Osteocyte (in vitro differentiated cells): ENCODE results near the gene CSMD2. TPM values are rescaled to one million over a fixed set of nuclear protein-coding genes. Genes with fewer than 3 reads are reported as not detected.

ENCODE experiments used
- DNase-seq: peaks from one replicate; pipeline ENCODE4 v3.0.0; 2021; ENCODE audit warnings: mixed read lengths; ENCODE audit not compliant: unreplicated experiment; ENCODE audit errors: extremely low spot score
- H3K27ac Mint-ChIP-seq: one replicate; pipeline ENCODE4 v1.8.0; 2021; ENCODE audit warnings: mild to moderate bottlenecking, mixed read lengths; ENCODE audit not compliant: unreplicated experiment
- H3K27me3 Mint-ChIP-seq: one replicate; pipeline ENCODE4 v1.8.0; 2021; ENCODE audit warnings: mixed read lengths; ENCODE audit not compliant: unreplicated experiment
- H3K36me3 Mint-ChIP-seq: one replicate; pipeline ENCODE4 v1.8.0; 2021; ENCODE audit warnings: mixed read lengths; ENCODE audit not compliant: unreplicated experiment
- H3K4me1 Mint-ChIP-seq: one replicate; pipeline ENCODE4 v1.8.0; 2021; ENCODE audit warnings: mixed read lengths; ENCODE audit not compliant: unreplicated experiment
- H3K4me3 Mint-ChIP-seq: one replicate; pipeline ENCODE4 v1.8.0; 2021; ENCODE audit warnings: mild to moderate bottlenecking, moderate library complexity, mixed read lengths; ENCODE audit not compliant: unreplicated experiment
- H3K9me3 Mint-ChIP-seq: one replicate; pipeline ENCODE4 v1.8.0; 2021; ENCODE audit warnings: mixed read lengths; ENCODE audit not compliant: unreplicated experiment
- total RNA-seq: library from RNA; stranded (reverse); gene quantifications from 2 replicates; pipeline ENCODE4 v1.2.1, GENCODE V29; 2021
- TF ChIP-seq, protein P1 (sequence below): fragments of 200-600 bp; sonication (generic); IDR thresholded peaks from 2 replicates; pipeline ENCODE4 v1.5.0; 2021; ENCODE audit warnings: antibody characterized with exemption, mild to moderate bottlenecking, moderate library complexity

Gene CSMD2
- total RNA-seq, 1 donor from 2014 or later: not detected

DNA sequence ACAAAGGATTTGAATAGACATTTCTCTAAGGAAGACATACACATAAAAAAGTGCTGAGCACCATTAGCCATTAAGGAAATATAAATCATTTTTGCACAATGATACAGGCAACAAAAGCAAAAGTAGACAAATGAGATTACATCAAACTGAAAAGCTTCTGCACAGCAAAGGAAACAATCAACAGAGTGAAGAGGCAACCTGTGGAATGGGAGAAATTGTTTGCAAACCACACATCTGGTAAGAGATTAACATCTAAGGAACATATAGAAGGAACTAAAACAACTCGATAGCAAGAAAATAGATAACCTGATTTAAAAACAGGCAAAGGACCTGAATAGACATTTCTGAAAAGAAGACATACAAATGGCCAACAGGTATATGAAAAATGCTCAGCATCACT is 635.1 kb downstream of the CSMD2 start:
- no peak for DNase-seq
- TF ChIP-seq, protein P1, sequence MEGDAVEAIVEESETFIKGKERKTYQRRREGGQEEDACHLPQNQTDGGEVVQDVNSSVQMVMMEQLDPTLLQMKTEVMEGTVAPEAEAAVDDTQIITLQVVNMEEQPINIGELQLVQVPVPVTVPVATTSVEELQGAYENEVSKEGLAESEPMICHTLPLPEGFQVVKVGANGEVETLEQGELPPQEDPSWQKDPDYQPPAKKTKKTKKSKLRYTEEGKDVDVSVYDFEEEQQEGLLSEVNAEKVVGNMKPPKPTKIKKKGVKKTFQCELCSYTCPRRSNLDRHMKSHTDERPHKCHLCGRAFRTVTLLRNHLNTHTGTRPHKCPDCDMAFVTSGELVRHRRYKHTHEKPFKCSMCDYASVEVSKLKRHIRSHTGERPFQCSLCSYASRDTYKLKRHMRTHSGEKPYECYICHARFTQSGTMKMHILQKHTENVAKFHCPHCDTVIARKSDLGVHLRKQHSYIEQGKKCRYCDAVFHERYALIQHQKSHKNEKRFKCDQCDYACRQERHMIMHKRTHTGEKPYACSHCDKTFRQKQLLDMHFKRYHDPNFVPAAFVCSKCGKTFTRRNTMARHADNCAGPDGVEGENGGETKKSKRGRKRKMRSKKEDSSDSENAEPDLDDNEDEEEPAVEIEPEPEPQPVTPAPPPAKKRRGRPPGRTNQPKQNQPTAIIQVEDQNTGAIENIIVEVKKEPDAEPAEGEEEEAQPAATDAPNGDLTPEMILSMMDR: no peak
- Mint-ChIP-seq H3K9me3 (no peaks in the 10 kb centered on the region), H3K4me3 (no peak overlapping the region), H3K4me1 (no peaks in the 10 kb centered on the region), H3K27ac (no peak overlapping the region), H3K36me3 (no peaks in the 10 kb centered on the region), H3K27me3 (peaks cover 18% of the 10 kb centered on the region)

DNA sequence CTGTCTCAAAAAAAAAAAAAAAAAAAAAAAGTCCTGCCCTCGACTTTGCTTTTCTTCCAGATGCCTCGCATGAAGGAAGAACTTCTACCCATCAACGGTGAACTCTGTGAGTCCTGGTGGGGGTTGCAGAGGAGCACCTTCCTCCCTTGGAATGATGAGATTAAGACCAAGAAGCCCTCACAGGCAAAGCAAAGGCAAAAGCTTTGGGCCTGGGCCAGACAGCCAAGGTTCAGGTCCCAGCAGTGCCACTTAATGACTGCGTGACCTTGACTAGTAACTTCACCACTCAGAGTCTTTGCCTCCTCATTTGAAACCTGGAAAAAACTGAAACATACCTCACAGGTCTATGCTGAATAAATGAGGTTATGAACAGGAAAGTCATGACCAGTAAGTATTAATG is 637.1 kb downstream of the CSMD2 start:
- Mint-ChIP-seq H3K9me3 (no peaks in the 10 kb centered on the region), H3K27me3 (peaks cover 29% of the 10 kb centered on the region), H3K4me1 (no peaks in the 10 kb centered on the region), H3K4me3 (no peak overlapping the region), H3K27ac (no peak overlapping the region), H3K36me3 (no peaks in the 10 kb centered on the region)
- DNase-seq: no peak
- TF ChIP-seq, protein P1: no peak

DNA sequence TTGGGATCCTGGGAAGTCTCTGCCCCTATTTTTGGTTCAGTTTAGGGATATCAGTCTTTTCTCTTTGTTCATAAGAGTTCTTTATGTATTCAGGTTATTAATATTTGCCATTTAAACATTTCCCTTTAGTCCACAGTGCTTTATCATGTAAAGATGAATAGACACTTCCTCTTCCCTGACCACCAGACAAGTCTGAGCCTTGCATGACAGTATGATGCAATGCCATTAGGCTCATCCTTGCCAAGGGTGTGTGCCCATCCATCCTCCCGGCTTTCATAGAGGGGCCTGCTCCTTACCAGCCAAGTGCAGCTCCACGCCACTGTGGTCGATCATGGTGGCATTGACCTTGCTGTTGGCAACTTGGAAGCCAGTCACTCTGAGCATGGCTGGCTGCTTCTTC is 640.4 kb downstream of the CSMD2 start:
- Mint-ChIP-seq H3K9me3 (no peaks in the 10 kb centered on the region), H3K27me3 (peaks cover 23% of the 10 kb centered on the region), H3K4me3 (no peak overlapping the region), H3K36me3 (no peaks in the 10 kb centered on the region), H3K4me1 (no peaks in the 10 kb centered on the region), H3K27ac (no peak overlapping the region)
- DNase-seq: no peak
- TF ChIP-seq, protein P1: no peak

DNA sequence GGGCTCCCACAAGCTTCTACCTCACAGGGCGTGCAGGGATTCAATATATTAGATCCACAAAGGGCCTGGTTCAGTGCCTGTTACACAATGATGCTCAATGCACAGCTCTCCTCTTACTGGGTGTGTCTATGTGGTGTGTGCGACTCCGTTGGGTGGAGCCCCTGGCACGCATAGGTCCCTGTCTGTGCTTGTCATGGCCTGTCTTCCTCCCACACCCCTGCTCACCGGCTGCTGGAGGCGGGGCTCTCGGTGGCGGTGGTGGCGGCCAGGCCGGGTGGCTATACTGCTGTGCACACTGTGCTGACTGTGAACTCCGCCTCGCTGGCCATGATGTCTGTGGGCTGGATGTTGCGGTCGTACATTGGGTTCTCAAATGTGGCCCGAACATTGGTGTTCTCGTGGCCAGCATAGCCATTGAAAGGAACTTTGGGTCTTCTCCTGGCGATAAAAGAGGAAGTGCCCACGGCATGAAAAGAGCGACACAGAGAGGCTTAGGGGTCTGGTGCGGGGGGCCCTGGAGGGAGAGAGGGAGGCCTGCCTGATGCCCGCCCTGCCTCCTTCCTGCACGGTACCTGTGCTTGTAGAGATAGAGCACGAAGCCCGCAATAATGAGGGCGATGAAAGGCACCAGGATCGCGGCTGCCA is 645.7 kb downstream of the CSMD2 start:
- H3K4me3 Mint-ChIP-seq: no peak overlapping the region
- peaks cover 40% of the 10 kb centered on the region for H3K27me3 Mint-ChIP-seq
- H3K4me1 Mint-ChIP-seq: no peaks in the 10 kb centered on the region
- no peak overlapping the region for H3K27ac Mint-ChIP-seq
- DNase-seq: no peak
- no peaks in the 10 kb centered on the region for H3K9me3 Mint-ChIP-seq
- H3K36me3 Mint-ChIP-seq: no peaks in the 10 kb centered on the region
- TF ChIP-seq, protein P1: no peak

DNA sequence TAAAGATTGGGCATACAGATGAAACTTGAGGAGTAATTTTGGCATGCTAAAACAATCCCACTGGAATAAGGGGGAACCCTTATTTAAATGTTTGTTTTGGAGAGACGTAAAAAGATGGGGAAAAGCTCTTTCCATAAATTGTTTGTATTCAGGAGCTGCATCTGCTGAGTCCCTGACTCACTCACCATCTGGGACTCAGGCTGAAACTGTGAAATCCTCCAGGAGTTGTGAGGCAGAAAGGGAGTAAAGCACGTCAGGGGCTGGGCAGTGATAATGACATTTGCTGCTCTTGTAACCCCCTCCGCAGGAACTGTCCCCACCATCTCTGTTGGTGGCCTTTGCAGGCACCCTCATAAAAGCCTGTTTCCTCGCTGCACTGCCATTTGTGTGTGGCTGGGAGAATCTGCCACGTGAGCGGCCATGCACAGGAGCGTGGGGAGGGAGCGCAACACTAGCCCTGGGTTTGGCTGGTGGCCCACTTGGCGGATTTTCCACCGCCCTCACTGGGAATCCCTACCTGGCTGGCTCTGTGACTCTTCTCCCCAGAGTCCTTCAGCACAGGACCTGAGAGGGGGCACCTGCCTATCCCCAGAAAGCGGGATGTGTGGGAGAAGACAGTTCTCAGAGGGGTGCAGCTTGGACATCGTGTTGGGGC is 647.3 kb downstream of the CSMD2 start:
- no peak overlapping the region for H3K4me3 Mint-ChIP-seq
- peaks cover 30% of the 10 kb centered on the region for H3K27me3 Mint-ChIP-seq
- no peak for DNase-seq
- no peaks in the 10 kb centered on the region for H3K4me1 Mint-ChIP-seq
- H3K27ac Mint-ChIP-seq: no peak overlapping the region
- TF ChIP-seq, protein P1: no peak
- H3K9me3 Mint-ChIP-seq: peaks cover 3% of the 10 kb centered on the region
- no peaks in the 10 kb centered on the region for H3K36me3 Mint-ChIP-seq
